H54 (cell line): Measurements from ENCODE around the gene FBXO34.
"Not testable (repeated sequence)": the region's sequence is repeated elsewhere in the genome, so short reads cannot be mapped to it uniquely, and the experiment has no call there.

Experiments
- DNase-seq: peaks from one replicate; pipeline ENCODE4 v3.0.0; 2011; ENCODE audit warnings: low spot score, mixed read lengths; ENCODE audit not compliant: insufficient read length
- FAIRE-seq: peaks from 3 replicates; lab custom pipeline; 2011; peaks lifted over from hg19 to GRCh38; lab: Jason Lieb, UNC
- POLR2A ChIP-seq: IDR thresholded peaks from 2 replicates; pipeline ENCODE4 v1.6.1; 2011; ENCODE audit warnings: low read depth, mild to moderate bottlenecking, low read length

The FBXO34 gene

GRCh38 chr14:55333711-55334485, 62.7 kb downstream of the FBXO34 start:
- no peak for TF ChIP-seq POLR2A
- FAIRE-seq, result no peak
- no peak for DNase-seq

GRCh38 chr14:55336162-55336561, 64.9 kb downstream of the FBXO34 start:
- DNase-seq, result no peak
- no peak for TF ChIP-seq POLR2A

GRCh38 chr14:55336691-55337090, 65.5 kb downstream of the FBXO34 start:
- DNase-seq (no peak), FAIRE-seq (no peak)
- TF ChIP-seq POLR2A, result no peak

More at GRCh38 chr14:55336162-55336561, 64.9 kb downstream of the FBXO34 start:
- no peak for FAIRE-seq

- DNase-seq, result no peak
- TF ChIP-seq POLR2A, result no peak
- no peak for FAIRE-seq
These were observed 68.5 kb downstream of the FBXO34 start for GRCh38 chr14:55339770-55340169.

- FAIRE-seq (no peak), DNase-seq (no peak)
- TF ChIP-seq POLR2A, result no peak
These were observed 69.3 kb downstream of the FBXO34 start for GRCh38 chr14:55340482-55340881.

GRCh38 chr14:55341781-55342180, 70.6 kb downstream of the FBXO34 start:
- DNase-seq (no peak), FAIRE-seq (no peak)
- no peak for TF ChIP-seq POLR2A

- DNase-seq, FAIRE-seq: not testable (repeated sequence)
These were observed 73.5 kb downstream of the FBXO34 start for GRCh38 chr14:55344582-55345163.

- no peak for TF ChIP-seq POLR2A
- no peak for FAIRE-seq
- DNase-seq, result no peak
These were observed 75.8 kb downstream of the FBXO34 start for GRCh38 chr14:55347040-55347439.

GRCh38 chr14:55347748-55348147, 76.5 kb downstream of the FBXO34 start:
- no peak for TF ChIP-seq POLR2A
- FAIRE-seq (no peak), DNase-seq (no peak)

GRCh38 chr14:55348766-55349453, 77.7 kb downstream of the FBXO34 start:
- no peak for TF ChIP-seq POLR2A
- DNase-seq (no peak), FAIRE-seq (no peak)

- TF ChIP-seq POLR2A, result no peak
- FAIRE-seq (no peak), DNase-seq (no peak)
These were observed 78.3 kb downstream of the FBXO34 start for GRCh38 chr14:55349565-55349964.

GRCh38 chr14:55350461-55350860, 79.2 kb downstream of the FBXO34 start:
- FAIRE-seq (no peak), DNase-seq (no peak)
- TF ChIP-seq POLR2A, result no peak

GRCh38 chr14:55351111-55351510, 79.9 kb downstream of the FBXO34 start:
- FAIRE-seq, result no peak

GRCh38 chr14:55352201-55352600, 81.0 kb downstream of the FBXO34 start:
- TF ChIP-seq POLR2A, result no peak
- DNase-seq (no peak), FAIRE-seq (no peak)

More at GRCh38 chr14:55351111-55351510, 79.9 kb downstream of the FBXO34 start:
- DNase-seq, result no peak
- TF ChIP-seq POLR2A, result no peak
